ENCODE results near the gene FGF14.

FGF14 gene

DNA sequence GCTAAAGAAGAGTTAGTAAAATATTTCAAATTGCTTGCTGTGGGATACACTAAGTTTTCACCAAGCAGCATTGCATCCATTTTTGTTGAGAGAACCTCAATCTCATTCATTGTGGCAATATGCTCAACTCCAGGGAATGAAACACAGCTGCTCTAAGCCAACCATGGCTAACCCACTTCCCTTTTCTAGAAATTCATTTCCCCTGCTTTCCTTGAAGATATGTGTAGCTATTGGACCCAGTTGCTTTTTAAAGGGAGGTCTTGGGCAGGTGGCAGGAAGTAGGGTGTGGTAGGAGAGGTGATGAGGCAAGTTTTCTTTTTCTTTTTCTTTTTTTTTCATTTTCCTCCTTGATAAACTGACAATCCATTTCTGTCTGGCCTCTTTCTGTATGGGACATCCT, 452.2 kb downstream of the FGF14 start:
- no peak overlapping the region for H3K4me3 ChIP-seq (replicated peaks; ENCODE audit: low read depth, low read length)
- H3K27me3 ChIP-seq (replicated peaks; ENCODE audit: control insufficient read depth, insufficient read depth, low read length) = no peaks in the 10 kb centered on the region
- no peaks in the 10 kb centered on the region for H3K36me3 ChIP-seq (ENCODE audit: control insufficient read depth, insufficient read depth, low read length)
- TF ChIP-seq, protein P1, sequence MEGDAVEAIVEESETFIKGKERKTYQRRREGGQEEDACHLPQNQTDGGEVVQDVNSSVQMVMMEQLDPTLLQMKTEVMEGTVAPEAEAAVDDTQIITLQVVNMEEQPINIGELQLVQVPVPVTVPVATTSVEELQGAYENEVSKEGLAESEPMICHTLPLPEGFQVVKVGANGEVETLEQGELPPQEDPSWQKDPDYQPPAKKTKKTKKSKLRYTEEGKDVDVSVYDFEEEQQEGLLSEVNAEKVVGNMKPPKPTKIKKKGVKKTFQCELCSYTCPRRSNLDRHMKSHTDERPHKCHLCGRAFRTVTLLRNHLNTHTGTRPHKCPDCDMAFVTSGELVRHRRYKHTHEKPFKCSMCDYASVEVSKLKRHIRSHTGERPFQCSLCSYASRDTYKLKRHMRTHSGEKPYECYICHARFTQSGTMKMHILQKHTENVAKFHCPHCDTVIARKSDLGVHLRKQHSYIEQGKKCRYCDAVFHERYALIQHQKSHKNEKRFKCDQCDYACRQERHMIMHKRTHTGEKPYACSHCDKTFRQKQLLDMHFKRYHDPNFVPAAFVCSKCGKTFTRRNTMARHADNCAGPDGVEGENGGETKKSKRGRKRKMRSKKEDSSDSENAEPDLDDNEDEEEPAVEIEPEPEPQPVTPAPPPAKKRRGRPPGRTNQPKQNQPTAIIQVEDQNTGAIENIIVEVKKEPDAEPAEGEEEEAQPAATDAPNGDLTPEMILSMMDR (IDR thresholded peaks at IDR 0.05; ENCODE audit: insufficient read depth, low read length, poor library complexity, severe bottlenecking) = no peak
- DNase-seq (ENCODE audit: extremely low read depth, insufficient read length) = no peak

DNA sequence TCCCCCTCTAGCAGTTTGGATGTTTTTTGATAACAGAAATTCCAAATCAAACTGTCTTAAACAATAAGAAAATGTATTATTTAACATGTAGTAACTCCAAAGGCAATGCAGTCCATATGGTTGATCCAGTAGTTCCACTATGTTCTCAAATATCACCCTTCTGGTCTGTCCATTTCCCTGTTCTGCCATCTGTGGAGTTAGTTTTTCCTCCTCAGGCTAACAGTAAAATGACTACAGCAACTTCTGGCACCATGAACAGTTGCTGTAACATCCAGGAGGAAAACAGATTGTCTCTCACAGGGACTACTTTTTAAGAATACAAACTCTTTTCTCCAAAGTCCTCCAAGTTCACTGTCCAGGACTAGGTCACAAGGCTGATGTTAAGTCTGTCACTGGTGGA, 455.4 kb downstream of the FGF14 start:
- Histone ChIP-seq H3K4me3 (replicated peaks; ENCODE audit: low read depth, low read length) (no peak overlapping the region), H3K36me3 (ENCODE audit: control insufficient read depth, insufficient read depth, low read length) (no peaks in the 10 kb centered on the region), H3K27me3 (replicated peaks; ENCODE audit: control insufficient read depth, insufficient read depth, low read length) (no peaks in the 10 kb centered on the region)
- DNase-seq (ENCODE audit: extremely low read depth, insufficient read length) = no peak
- TF ChIP-seq, protein P1 (IDR thresholded peaks at IDR 0.05; ENCODE audit: insufficient read depth, low read length, poor library complexity, severe bottlenecking) = no peak

DNA sequence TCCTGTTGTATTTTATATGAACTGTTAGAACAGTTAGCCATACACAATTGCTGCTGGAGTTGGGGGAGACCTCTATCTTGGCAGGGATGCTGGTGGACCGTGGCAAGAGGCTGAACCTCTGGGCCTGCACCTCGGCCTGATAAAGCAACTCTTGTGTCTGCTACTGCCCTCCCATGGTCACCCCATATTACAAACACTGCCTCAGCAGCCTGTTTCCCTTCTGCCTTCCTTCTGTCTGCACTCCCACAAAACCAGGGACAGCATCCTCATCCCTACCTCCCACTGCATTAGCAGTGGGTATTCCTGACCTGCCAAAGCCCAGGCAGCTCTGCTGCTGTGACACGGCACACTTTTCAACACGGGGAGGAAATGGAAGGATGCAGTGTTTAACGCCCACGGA, 456.4 kb downstream of the FGF14 start:
- no peak for DNase-seq (ENCODE audit: extremely low read depth, insufficient read length)
- no peaks in the 10 kb centered on the region for H3K36me3 ChIP-seq (ENCODE audit: control insufficient read depth, insufficient read depth, low read length)
- no peaks in the 10 kb centered on the region for H3K27me3 ChIP-seq (replicated peaks; ENCODE audit: control insufficient read depth, insufficient read depth, low read length)
- TF ChIP-seq, protein P1 (IDR thresholded peaks at IDR 0.05; ENCODE audit: insufficient read depth, low read length, poor library complexity, severe bottlenecking) = peak; percentile 16
- H3K4me3 ChIP-seq (replicated peaks; ENCODE audit: low read depth, low read length) = no peak overlapping the region

DNA sequence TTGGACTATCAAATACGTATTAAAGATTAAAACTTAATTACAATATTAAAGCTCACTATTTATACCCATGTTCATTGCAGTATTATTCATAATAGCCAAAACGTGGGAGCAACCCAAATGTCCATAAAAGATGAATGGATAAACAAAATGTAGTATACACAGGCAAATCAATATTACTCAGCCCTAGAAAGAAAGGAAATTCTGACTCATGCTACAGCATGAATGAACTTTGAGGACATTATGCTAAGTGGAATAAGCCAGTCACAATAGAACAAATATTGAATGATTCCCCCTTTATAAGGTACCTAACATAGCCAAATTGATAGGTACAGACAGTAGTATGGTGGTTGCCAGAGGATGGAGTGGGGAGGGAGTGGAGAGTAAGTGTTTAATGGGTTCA, 457.3 kb downstream of the FGF14 start:
- TF ChIP-seq, protein P1 (IDR thresholded peaks at IDR 0.05; ENCODE audit: insufficient read depth, low read length, poor library complexity, severe bottlenecking) = no peak
- Histone ChIP-seq H3K4me3 (replicated peaks; ENCODE audit: low read depth, low read length) (no peak overlapping the region), H3K27me3 (replicated peaks; ENCODE audit: control insufficient read depth, insufficient read depth, low read length) (no peaks in the 10 kb centered on the region; the same call in 1 of the 2 replicates), H3K36me3 (ENCODE audit: control insufficient read depth, insufficient read depth, low read length) (no peaks in the 10 kb centered on the region)
- no peak for DNase-seq (ENCODE audit: extremely low read depth, insufficient read length)

DNA sequence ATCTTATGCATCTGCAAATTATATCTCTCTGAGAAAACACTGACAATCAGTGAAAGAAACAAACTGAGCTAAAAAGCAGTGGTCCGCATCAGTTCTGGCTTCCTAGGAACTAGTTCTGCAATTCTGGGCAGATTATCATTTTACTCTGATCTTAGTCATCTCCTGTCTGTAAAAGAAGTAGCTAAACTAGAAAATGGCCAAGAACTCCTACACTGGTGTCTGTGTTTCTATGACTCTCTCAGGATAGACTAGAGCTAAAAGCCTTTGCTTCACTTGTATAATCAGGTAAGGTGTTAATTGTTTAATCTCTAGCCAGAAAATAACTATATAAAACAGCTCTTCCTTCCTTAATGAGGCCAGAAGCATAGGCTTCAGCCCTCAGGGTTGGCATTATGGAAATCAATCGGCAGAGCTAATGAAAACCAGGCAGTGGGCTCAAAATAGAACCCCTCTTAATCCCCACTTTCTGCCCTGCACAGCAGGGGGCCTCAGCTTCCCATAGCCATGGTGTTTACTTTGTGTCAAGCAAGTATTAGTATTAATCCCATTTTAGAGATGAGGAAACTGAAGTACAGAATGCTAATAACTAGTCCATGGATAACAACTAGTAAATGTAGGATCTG, 459.2 kb downstream of the FGF14 start:
- TF ChIP-seq, protein P1 (IDR thresholded peaks at IDR 0.05; ENCODE audit: insufficient read depth, low read length, poor library complexity, severe bottlenecking) = peak; percentile 49
- DNase-seq (ENCODE audit: extremely low read depth, insufficient read length) = no peak
- no peak overlapping the region for H3K4me3 ChIP-seq (replicated peaks; ENCODE audit: low read depth, low read length)
- H3K27me3 ChIP-seq (replicated peaks; ENCODE audit: control insufficient read depth, insufficient read depth, low read length) = no peaks in the 10 kb centered on the region; the same call in 1 of the 2 replicates
- no peaks in the 10 kb centered on the region for H3K36me3 ChIP-seq (ENCODE audit: control insufficient read depth, insufficient read depth, low read length)

DNA sequence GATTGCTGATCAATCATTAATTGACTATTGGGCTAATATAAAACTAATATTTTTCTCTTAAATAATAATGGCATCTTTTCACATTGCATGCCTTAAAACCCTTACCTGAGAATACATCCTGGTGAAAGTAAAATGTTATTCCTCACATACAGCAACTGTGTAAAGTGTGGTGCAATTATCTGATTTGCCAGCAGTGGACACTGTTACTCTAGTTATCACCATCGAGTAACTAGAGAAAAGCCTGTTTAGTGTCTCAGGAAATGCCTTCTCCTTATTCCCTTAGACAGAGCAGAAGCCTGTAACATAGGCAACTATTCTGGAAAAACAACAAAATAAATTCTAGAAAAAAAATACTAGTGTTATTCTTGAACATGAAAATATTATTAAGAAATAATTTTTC, 459.8 kb downstream of the FGF14 start:
- H3K27me3 ChIP-seq (replicated peaks; ENCODE audit: control insufficient read depth, insufficient read depth, low read length) = no peaks in the 10 kb centered on the region; the same call in 1 of the 2 replicates
- TF ChIP-seq, protein P1 (IDR thresholded peaks at IDR 0.05; ENCODE audit: insufficient read depth, low read length, poor library complexity, severe bottlenecking) = peak; percentile 72
- H3K4me3 ChIP-seq (replicated peaks; ENCODE audit: low read depth, low read length) = no peak overlapping the region
- H3K36me3 ChIP-seq (ENCODE audit: control insufficient read depth, insufficient read depth, low read length) = no peaks in the 10 kb centered on the region
- DNase-seq (ENCODE audit: extremely low read depth, insufficient read length) = no peak
